ENCODE measurements around the gene PAK2. TPM values are rescaled to one million over a fixed set of nuclear protein-coding genes. Genes with fewer than 3 reads are reported as not detected.
"Not testable (repeated sequence)": the region's sequence is repeated elsewhere in the genome, so short reads cannot be mapped to it uniquely, and the experiment has no call there.

The PAK2 gene
- total RNA-seq, 1 donor from 2014 or later, result 37.4 TPM

DNA sequence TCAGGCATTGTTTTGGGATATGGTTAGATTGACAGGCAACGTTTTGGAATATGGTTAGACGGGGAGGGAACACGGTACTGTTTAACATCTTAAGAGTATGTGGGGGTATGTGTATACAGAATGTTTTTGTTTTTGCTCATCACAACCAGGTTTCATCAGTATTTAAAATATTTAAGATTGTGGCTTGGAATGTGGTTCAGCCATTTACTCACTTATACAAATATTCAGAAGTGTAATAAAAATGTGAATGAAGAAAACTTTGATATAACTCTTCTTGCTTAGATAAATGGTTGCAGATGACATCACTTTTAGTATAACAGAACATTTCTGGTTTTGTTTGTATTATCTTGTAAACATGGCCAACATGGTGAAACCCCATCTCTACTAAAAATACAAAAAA, 3.9 kb upstream of the PAK2 start:
- no peak for DNase-seq (ENCODE audit: low spot score)
- ATAC-seq, result no peak

DNA sequence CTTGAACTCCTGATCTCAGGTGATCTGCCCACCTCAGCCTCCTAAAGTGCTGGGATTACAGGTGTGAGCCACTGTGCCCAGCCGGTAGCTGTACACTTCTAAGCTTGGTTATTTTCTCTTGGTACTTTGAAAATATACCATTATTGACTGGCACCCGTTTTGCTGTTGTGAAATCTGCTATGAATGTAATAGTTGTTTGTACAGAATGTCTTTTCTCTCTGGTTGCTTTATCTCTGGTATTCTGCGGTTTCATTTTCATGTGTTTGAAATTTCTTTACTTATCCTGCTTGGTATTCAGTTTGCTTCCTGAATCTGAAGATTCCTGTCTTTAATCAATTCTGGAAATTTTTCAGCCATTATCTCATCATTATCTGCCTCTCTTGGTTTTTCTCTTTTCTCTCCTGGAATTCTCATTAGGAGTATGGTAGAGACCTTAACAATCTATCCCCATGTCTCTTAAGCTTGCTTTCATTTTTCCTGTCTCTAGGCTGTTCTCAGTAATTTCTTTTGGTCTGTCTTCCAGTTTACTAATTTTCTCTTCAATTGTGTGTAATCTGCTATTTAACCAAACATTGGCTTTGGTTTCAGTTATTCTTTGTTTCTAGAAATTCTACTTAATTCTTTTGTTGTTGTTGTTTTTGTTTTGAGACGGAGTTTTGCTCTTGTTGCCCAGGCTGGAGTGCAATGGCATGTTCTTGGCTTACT, 2.8 kb upstream of the PAK2 start:
- ATAC-seq (no peak), DNase-seq (ENCODE audit: low spot score) (no peak)

DNA sequence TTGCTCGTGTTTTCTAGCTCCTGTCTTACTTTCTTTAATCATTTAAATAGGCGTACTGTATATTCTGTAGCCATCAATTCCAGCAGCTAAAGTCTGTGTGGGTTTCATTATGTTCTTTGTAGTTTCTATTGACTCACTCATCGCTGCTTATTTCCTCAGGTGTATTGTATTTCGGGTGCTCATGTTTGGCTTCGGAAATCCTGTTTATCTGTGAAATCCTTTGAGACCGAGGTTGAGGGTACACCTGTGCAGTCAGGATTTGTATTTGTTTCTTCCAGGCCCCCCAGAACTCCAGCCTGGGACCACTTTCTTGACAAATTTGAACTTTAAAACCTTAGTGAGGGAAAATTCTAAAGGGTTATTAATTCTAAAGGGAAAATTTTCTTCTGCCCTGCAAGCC, 2.0 kb upstream of the PAK2 start:
- ATAC-seq (no peak), DNase-seq (ENCODE audit: low spot score) (no peak)

DNA sequence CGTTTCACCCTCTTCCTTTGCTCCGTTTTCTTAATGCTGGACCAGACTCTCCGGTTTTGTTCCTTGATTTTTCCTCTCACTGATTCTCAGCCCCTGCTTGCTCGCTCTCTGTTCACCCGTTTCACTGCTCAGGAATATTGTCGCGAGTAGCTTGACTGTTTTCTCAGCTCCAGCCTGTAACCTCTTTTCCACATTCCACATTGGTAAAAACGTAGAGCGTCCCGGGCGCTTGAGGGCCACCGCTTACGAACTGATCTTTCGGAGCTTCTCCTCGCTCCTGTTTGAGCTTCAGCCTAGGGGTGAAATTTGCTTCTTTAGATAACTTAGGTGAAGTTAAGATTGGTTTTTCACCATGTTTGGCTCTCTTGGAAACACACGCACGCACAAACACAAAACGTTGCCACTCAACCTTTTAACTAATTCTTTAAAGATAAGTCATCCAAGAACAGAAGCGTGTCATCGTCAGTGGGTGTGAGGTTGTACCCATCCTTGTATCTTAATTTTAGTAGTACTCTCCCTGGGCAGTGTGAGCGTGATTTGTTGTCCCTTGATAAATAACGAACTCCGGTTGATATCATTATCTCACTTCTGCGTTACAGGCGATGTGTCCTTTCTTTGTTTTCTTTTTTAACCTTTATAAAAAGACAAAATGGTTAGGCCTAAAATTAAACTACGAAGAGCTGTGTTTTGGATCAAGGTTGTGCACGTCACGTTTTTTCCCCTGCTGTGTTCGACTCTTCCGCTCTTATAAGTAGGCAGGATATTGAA, 1.0 kb downstream of the PAK2 start:
- DNase-seq (ENCODE audit: low spot score) (no peak), ATAC-seq (peak; percentile 4)

DNA sequence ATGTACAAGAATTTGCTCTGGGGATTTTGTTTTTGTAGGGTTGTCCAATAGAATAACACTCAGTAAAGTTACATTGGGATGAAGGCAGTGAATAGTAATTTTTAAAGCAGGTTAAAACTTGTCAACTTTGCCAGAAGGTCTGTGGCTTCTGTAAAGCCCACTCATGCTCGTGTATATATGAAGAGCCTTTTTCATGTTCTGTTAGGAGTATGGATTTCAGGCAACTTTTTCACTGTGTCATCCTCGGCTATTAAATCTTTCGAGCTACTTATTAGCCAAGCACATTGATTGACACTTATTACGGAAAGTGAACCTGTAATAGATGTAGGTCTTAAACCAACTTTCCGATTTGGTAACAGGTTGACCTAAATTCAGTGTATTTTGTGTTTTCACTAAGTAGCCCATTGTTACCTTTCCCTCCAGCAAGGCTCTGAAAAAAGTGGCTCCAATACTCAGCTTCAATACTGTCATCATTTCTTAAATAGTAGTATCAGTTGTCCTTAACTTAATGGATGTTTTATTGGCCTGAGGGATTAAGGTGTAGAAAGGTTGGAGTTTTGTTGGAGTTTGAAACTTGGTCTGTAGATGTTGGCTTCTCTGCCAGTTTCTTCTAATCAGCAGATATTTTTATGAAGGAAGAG, 1.7 kb downstream of the PAK2 start:
- no peak for DNase-seq (ENCODE audit: low spot score)

DNA sequence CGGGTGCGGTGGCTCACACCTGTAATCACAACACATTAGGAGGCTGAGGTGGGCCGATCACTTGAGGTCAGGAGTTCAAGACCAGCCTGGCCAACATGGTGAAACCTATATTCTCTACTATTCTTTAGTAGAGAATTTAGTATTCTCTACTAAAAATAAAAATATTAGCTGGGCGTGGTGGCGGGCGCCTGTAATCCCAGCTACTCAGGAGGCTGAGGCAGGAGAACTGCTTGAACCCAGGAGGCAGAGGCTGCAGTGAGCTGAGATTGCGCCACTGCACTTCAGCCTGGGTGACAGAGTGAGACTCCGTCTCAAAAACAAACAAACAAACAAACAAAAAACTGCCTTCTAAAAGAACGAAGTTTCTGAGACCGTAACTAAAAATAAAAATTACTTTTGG, 3.9 kb downstream of the PAK2 start:
- DNase-seq (ENCODE audit: low spot score); ATAC-seq: not testable (repeated sequence)

More for the DNA sequence above, 1.7 kb downstream of the PAK2 start:
- peak; percentile 12 for ATAC-seq

DNA sequence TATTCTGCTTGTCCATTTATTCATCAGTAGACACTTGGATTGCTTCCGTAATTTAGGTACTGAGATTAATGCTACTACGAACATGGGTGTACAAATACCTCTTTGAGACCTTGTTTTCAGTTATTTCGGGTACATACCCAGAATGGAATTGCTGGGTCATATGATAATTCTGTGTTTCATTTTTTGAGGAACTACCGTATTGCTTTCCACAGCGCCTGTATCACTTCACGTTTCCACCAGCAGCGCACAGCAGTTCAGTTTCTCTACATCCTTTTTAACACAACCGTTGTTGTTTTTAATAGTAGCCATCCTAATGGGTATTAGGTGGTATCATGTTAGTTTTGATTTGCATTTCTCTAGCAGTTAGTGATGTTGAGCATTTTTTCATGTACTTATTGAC, 9.5 kb downstream of the PAK2 start:
- ATAC-seq, result no peak
- no peak for DNase-seq (ENCODE audit: low spot score)

DNA sequence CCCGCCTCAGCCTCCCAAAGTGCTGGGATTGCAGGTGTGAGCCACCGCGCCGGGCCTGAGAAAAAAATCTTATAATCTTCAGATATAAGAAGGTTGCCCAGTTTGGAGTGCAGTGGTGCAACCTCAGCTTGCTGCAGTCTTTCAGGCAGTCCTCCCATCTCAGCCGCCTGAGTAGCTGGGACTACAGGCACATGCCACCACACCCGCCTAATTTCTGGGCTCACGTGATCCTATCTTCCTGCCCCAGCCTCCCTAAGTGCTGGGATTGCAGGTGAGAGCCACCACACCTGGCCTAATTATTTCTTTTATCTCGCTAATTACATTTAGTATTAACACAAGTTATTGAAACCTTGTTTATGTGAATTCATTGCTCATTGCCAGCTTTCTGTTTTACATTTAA, 13.5 kb downstream of the PAK2 start:
- ATAC-seq (no peak), DNase-seq (ENCODE audit: low spot score) (no peak)

DNA sequence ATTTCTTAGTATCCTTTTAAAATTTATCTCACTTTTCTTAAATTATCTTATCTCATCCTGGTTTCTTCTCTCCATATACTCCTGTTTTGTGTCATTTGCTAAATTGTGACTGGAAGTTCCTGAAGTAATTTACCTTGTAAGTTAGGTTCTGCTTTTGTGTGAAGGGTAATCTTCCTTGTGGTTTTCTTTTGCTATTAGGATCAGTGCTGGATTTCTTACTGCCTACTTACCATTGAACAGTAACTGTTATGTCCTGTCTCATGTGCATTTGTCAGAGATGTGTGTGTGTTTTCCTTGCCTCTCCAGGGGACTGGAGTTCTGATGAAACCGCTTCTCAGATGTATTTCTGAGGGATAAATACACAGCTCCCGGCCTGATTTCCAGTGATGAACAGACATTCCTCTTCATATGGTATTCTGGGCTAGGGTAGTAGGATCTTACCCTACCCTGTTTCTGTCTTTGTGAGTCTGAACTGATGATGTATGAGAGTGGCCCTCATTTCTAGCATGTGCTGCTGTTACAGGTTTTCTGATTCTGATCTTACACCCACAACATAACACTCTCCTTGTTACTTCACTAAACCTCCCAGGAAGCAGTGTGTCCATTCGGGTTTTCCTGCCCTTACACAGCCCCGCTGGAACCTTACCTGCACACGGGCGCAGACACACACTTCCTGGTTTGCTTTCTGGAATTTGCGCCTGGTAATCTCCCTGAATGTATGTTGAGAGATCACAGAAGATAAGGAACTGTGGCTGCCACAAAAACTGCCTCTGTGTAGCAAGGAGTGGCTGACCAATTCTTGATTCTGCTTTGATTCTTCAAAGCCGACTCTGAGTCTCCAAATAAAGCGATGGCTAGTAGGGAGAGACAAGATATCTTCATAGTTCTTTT, 14.7 kb downstream of the PAK2 start:
- DNase-seq (ENCODE audit: low spot score), result no peak
- ATAC-seq, result no peak

DNA sequence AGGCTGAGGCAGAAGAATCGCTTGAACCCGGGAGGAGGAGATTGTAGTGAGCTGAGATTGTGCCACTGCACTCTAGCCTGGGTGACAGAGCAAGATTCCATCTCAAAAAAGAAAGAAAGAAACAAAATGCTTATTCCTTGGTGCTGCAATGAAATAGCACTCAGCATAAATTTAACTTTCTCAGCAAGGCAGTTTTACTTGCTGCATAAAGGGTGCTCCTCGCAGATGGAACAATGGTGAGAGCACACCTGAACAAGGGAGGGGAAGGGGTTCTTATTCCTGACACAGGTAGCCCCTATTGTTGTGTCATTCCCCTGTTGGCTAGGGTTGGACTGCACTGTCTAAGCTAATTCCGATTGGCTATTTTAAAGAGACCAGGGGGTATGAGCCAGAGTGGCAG, 17.1 kb downstream of the PAK2 start:
- no peak for ATAC-seq
- no peak for DNase-seq (ENCODE audit: low spot score)

DNA sequence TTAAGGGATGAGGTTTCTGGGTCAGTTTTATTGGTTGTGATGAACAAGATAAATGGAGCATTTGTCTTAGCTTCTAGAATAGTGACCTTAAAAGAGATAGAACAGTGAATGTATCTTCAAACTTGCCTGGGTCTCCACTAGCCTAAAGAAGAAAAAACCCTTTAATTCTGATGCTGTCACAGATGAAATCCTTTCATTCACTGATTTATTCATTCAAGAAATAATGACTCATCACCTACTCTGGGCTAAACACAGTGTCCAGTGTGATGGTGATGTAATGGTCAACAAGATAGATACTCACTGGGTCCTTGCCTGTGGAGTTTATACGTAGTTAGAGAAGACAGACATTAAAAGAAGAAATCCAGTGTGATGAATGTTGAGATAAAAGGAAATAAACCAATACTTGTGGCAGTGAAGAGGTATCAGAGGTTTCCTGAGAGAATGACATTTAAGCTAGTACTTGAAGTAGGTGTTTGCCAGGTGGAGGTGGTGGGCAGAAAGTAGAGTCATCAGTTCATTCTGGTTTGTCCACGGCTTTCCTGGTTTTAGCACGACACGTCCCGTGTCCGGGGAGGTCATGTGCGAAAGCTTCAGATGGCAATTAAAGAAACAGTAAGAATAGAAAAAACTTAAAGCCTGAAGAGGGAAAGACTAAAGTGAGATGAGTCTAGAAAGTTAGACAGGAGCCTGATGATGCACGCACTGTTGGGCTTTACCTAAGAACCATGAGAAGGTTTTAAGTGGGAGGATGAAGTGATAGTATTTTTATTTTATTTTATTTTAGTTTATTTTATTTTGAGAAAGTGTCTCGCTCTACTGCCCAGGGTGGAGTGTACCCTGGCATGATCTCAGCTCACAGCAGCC, 18.5 kb downstream of the PAK2 start:
- DNase-seq (ENCODE audit: low spot score) (no peak), ATAC-seq (no peak)

DNA sequence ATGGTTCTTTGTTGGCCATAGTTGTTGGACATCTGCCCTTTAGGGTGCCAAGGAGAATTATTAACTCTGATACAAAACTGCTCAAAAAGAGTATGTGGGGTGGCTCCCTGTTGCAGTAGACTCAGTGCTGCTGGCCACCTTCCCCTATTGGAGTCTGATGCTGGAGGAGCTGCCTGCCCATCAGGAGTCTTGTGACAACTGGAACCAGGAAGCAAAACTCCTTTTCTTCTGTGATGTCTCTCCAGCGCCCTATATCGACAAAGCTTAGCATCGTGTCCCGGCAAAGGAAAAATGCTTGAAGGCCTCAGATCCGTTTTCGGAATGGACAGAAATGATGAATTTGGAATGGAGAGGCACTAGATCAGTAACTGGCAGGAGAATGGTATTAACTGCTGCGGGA, 23.5 kb downstream of the PAK2 start:
- ATAC-seq, result peak; percentile 25
- no peak for DNase-seq (ENCODE audit: low spot score)

DNA sequence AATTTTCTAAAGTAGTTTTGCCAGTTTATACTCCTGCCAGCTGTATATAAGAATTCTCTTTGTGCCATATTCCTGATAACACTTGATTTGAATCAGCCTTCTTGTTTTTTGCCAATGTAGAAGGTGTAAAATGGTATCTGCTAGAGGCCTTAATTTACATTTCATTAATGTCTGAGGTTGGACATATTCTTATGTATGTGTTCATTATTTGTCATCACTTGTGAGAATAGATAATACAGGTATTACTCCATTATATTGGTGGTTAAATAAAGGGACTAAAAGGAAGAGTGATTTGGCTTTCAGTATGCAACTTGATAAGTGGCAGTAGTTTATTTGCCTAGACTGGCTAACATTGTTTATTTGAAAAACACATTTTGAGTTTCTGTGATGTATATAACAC, 25.8 kb downstream of the PAK2 start:
- DNase-seq (ENCODE audit: low spot score) (no peak), ATAC-seq (no peak)

DNA sequence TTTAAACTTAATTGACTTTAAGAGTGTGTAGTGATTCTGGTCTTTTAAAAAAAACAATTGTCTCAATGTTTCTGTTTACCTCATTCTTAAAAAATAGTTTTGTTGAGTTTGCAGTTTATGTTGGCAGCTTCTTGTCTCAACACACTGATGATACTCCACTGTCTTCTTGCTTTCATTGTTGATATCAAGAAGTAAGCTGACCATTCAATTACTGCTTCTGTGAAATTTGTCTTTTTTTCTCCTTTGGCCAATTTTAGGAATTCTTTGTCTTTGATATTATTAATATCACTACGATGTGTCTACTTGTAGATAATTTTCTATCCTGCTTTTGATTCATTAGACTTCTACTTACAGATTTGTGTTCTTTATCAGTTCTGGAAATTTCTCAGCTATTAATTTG, 31.4 kb downstream of the PAK2 start:
- ATAC-seq, result no peak
- no peak for DNase-seq (ENCODE audit: low spot score)

DNA sequence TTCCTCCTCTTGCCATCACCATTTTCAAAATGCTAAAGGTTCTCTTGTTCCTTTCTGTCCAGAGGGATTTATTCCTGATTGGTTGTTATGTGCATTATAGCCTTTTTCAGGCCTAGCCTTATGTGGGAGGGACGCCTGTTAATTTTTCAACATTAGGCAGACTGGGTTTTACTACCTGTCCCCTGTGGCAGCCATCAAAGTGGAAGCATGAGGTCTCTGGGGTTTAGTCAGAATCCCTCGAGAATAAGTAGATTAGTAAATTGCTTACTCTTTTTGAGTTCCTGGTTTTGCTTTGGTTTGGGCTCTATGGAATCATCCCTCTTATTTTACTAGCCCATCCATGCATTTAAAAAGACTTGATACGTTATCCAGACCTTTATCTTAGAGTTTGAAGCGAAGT, 32.4 kb downstream of the PAK2 start:
- DNase-seq (ENCODE audit: low spot score) (no peak), ATAC-seq (no peak)

DNA sequence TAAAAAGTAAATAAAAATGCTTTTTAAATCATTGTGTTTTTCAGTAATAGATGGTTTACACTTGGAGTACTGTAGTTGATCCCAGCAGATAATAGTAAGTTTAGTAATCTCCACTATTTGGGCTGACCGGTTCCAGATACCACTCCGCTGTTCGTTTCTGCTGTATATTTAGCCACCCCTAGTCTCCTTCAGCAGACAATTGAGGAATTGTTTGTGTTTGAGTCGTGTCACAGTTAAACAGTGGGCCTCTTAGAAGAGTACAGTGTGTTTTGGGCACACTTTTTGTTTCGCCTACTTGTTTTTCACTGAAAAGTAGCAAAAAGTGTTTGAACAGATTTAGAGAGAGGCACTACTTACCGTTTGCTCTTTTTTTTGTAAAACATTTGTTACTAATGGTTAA, 33.2 kb downstream of the PAK2 start:
- no peak for DNase-seq (ENCODE audit: low spot score)
- no peak for ATAC-seq

DNA sequence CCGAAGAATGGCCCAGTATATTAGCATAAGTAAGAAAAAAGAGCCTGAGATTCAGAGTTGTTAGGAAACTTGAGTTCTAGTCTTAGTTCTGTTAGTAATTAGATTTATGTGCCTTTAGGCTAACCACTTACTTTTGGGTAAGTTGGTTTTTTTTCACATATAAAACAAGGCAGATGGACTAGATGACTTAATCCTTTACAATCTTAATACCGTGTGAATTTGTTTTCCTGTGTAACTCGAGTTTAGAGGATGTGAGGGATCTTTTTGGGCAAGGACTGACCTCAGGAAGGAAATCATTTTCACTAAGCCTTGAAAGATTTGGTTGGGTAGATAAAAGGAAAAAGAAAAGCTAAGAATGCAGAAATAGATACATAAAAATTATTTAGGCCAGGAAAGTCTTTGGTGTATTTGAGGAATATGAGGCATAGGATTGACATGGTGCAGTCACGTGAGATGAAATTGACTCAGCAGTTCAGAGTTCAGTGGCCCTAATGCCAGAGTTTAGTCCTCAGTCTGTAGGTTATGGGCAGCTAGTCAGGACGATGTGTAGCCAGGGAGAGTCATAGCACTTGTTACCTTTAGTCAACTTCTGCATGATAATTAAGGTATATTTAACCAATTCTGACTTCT, 34.6 kb downstream of the PAK2 start:
- DNase-seq (ENCODE audit: low spot score) (peak; percentile 69), ATAC-seq (peak; percentile 95)

DNA sequence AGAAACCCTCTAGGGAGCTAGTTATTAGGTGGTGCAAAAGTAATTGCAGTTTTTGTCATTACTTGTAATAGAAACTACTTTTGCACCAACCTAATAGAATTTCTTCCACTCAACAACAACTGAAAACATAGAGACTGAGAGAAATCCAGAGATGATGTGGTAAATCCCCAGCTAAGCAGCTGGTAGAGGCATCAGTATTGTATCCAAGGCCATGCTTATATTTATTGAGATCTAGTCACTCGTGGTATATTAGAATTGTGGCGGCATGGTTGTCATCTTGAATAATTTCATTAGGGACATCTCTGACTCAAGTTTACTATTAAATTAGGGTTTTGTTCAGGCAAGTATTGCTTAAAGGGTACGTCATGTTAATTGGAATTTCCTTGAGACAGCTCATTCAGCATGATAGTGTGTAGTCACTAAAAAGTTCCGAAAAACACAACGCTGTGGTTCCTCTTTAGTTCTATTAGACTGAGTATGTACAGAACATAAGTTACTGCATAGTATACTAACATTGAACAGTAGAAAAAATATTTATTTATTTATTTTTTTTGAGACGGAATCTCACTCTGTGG, 35.3 kb downstream of the PAK2 start:
- ATAC-seq (no peak), DNase-seq (ENCODE audit: low spot score) (no peak)

DNA sequence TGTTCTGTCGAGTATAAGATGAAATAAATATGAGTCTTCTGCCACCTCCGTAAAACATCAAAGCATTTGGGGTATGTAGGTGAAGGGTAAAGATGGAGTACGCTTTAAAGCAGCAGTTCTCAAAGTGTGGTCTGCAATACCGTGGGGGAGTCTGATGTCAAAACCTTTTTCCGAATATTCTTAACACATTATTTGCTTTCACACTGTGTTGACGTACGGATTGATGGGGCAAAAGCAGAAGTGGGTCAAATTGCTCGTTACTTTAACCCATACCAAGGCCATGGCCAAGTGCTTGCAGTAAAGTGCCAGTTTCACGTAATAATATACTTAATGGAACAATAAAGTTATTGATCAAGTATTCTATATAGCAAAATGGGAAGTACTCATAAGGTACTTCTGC, 36.3 kb downstream of the PAK2 start:
- ATAC-seq (no peak), DNase-seq (ENCODE audit: low spot score) (no peak)

Data from left lobe of liver (tissue), 2 donors.